Panc1 (cell line): ENCODE measurements around the gene FAM110A. TPM values are rescaled to one million over a fixed set of nuclear protein-coding genes. Genes with fewer than 3 reads are reported as not detected.

Experiments
- ATAC-seq: fragments of 200-7000 bp; cut with Tn5 transposase; 2 replicates; pipeline ENCODE4 v1.9.1; 2020; ENCODE audit warnings: mild to moderate bottlenecking, moderate library complexity
- BruUV-seq: library from RNA; stranded (reverse); fragments of 400-500 nt; replicated peaks from 2 replicates; lab custom pipeline; 2021; lab: Mats Ljungman, UMichigan
- CTCF ChIA-PET: fragments of 300-600 bp; sonication (Branson Sonifier 250); formaldehyde crosslinking; loops from one replicate; lab custom pipeline; 2022; ENCODE audit warnings: antibody characterized with exemption; lab: Charles Lee
- POLR2A ChIA-PET: fragments of 300-600 bp; sonication (Branson Sonifier 250); formaldehyde crosslinking; loops from one replicate; lab custom pipeline; 2022; ENCODE audit warnings: antibody characterized with exemption; lab: Charles Lee
- DNase-seq: peaks from one replicate; pipeline ENCODE4 v3.0.0-alpha.2; 2010; ENCODE audit warnings: low read depth, low spot score
- H3K27ac ChIP-seq: 2 replicates; pipeline ENCODE4 v1.5.1; 2011; ENCODE audit warnings: mild to moderate bottlenecking, low read length, inconsistent platforms
- H3K27me3 ChIP-seq: fragments of 200-500 bp; sonication (Bioruptor generic); 2 replicates; pipeline ENCODE4 v1.6.0; 2014; ENCODE audit warnings: low read length, inconsistent platforms; ENCODE audit not compliant: control insufficient read depth, insufficient read depth
- H3K36me3 ChIP-seq: fragments of 200-500 bp; sonication (Bioruptor generic); 2 replicates; pipeline ENCODE4 v1.5.1; 2014; ENCODE audit warnings: inconsistent platforms, mild to moderate bottlenecking, low read length, moderate library complexity; ENCODE audit not compliant: control insufficient read depth, insufficient read depth
- H3K4me1 ChIP-seq: 2 replicates; pipeline ENCODE4 v1.5.1; 2011; ENCODE audit warnings: inconsistent platforms, mild to moderate bottlenecking, low read length, moderate library complexity; ENCODE audit not compliant: control insufficient read depth, insufficient read depth
- H3K4me3 ChIP-seq, 2 experiments: 2 replicates each; pipeline ENCODE4 v1.5.1; 2011 to 2012; ENCODE audit warnings: low read depth in 2 of 2, low read length in 2 of 2, mild to moderate bottlenecking in 2 of 2, inconsistent platforms in 1 of 2, moderate library complexity in 1 of 2
- H3K9me3 ChIP-seq: fragments of 200-500 bp; sonication (Bioruptor generic); 2 replicates; pipeline ENCODE4 v1.5.1; 2014; ENCODE audit warnings: low read depth, mild to moderate bottlenecking, inconsistent platforms, low read length, moderate library complexity; ENCODE audit not compliant: control insufficient read depth, insufficient read depth
- POLR2AphosphoS5 ChIP-seq: IDR thresholded peaks from 2 replicates; pipeline ENCODE4 v1.6.1; 2012; ENCODE audit warnings: mild to moderate bottlenecking, low read depth, low read length, moderate library complexity
- SIN3A ChIP-seq: IDR thresholded peaks from 2 replicates; pipeline ENCODE4 v1.6.1; 2012; ENCODE audit warnings: low read depth, mild to moderate bottlenecking, low read length, moderate library complexity, borderline replicate concordance; ENCODE audit not compliant: insufficient read depth
- TCF7L2 ChIP-seq: IDR thresholded peaks from 2 replicates; pipeline ENCODE4 v1.6.1; 2011; ENCODE audit warnings: mild to moderate bottlenecking, low read depth, low read length, inconsistent platforms
- in situ Hi-C: cut with HindIII; loops from 2 replicates; pipeline ENCODE4 v1.10.0; 2016; ENCODE audit warnings: low sequenced_read_pairs, low pct_unique_long_range_greater_than_20kb
- intact Hi-C: fragments of 100-400 bp; cut with micrococcal nuclease; formaldehyde crosslinking; loops from one replicate; pipeline ENCODE4 v1.10.0; 2022; ENCODE audit not compliant: unreplicated experiment
- total RNA-seq: library from RNA; stranded (reverse); gene quantifications from one replicate; pipeline ENCODE4 v1.2.1, GENCODE V29; 2021; ENCODE audit not compliant: unreplicated experiment
- TF ChIP-seq, protein P1 (sequence below): fragments of 450-650 bp; IDR thresholded peaks from 2 replicates; pipeline ENCODE4 v1.5.1; 2017; ENCODE audit warnings: mild to moderate bottlenecking
- TF ChIP-seq, protein P2 (sequence below), 2 experiments: IDR thresholded peaks; 2 replicates each; pipeline ENCODE4 v1.6.1; 2011 to 2012; ENCODE audit warnings: low read depth in 2 of 2, control low read depth in 1 of 2, low read length in 1 of 2, mild to moderate bottlenecking in 1 of 2, moderate library complexity in 1 of 2; ENCODE audit not compliant: insufficient read depth in 1 of 2

The FAM110A gene
- total RNA-seq, 1 experiment from 2014 or later, result 7.8 TPM

DNA sequence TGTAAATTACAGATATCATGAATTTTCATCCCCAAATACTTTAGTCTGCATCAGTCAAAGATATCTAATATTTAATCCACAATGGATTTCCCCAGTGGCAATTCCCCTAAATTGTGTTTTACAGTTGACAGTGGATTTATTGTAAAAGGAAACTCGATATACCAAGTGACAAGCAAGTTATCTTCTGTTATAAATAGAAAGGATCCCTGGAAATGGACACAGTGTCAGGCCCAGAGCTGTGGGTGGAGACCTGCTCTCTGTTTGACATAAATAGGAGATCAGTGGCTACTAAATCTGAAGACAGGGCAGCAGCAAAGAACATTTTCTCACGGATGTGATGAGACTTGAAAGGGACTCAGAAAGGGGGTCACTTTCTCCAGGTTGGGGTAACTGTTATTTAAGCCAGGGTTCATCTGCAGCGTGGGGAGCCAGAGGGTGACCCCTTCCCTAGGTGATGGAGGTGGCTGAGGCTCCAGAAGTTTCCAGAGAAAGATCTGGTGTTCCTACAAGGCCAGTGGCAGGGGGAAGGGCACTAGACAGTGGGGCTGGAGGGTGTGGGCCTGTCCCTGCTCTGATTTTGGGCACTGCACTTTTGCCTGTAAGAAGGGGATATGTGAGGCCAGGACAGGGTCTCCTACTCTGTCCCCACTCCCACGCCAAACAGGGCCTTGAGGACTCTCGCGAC lies 12.3 kb upstream of the FAM110A start:
- no peak for ATAC-seq
- no peaks in the 10 kb centered on the region for H3K9me3 ChIP-seq
- H3K36me3 ChIP-seq, result no peaks in the 10 kb centered on the region
- no TSS peak for BruUV-seq
- H3K27ac ChIP-seq, result no peak overlapping the region
- TF ChIP-seq POLR2AphosphoS5 (no peak), SIN3A (no peak), TCF7L2 (no peak)
- TF ChIP-seq, protein P1, sequence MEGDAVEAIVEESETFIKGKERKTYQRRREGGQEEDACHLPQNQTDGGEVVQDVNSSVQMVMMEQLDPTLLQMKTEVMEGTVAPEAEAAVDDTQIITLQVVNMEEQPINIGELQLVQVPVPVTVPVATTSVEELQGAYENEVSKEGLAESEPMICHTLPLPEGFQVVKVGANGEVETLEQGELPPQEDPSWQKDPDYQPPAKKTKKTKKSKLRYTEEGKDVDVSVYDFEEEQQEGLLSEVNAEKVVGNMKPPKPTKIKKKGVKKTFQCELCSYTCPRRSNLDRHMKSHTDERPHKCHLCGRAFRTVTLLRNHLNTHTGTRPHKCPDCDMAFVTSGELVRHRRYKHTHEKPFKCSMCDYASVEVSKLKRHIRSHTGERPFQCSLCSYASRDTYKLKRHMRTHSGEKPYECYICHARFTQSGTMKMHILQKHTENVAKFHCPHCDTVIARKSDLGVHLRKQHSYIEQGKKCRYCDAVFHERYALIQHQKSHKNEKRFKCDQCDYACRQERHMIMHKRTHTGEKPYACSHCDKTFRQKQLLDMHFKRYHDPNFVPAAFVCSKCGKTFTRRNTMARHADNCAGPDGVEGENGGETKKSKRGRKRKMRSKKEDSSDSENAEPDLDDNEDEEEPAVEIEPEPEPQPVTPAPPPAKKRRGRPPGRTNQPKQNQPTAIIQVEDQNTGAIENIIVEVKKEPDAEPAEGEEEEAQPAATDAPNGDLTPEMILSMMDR, result no peak
- TF ChIP-seq, protein P2, sequence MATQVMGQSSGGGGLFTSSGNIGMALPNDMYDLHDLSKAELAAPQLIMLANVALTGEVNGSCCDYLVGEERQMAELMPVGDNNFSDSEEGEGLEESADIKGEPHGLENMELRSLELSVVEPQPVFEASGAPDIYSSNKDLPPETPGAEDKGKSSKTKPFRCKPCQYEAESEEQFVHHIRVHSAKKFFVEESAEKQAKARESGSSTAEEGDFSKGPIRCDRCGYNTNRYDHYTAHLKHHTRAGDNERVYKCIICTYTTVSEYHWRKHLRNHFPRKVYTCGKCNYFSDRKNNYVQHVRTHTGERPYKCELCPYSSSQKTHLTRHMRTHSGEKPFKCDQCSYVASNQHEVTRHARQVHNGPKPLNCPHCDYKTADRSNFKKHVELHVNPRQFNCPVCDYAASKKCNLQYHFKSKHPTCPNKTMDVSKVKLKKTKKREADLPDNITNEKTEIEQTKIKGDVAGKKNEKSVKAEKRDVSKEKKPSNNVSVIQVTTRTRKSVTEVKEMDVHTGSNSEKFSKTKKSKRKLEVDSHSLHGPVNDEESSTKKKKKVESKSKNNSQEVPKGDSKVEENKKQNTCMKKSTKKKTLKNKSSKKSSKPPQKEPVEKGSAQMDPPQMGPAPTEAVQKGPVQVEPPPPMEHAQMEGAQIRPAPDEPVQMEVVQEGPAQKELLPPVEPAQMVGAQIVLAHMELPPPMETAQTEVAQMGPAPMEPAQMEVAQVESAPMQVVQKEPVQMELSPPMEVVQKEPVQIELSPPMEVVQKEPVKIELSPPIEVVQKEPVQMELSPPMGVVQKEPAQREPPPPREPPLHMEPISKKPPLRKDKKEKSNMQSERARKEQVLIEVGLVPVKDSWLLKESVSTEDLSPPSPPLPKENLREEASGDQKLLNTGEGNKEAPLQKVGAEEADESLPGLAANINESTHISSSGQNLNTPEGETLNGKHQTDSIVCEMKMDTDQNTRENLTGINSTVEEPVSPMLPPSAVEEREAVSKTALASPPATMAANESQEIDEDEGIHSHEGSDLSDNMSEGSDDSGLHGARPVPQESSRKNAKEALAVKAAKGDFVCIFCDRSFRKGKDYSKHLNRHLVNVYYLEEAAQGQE (IDR thresholded peaks at IDR 0.05; ENCODE audit: insufficient read depth in 1 of 2, low read depth in 2 of 2, low read length in 1 of 2), result no peak
- H3K27me3 ChIP-seq, result no peaks in the 10 kb centered on the region
- DNase-seq, result no peak
- intact Hi-C loops (no loop called here), in situ Hi-C loops (no loop called here)
- no peak overlapping the region for H3K4me3 ChIP-seq
- POLR2A ChIA-PET, result no interaction called here
- CTCF ChIA-PET, result no interaction called here
- H3K4me1 ChIP-seq, result no peaks in the 10 kb centered on the region

DNA sequence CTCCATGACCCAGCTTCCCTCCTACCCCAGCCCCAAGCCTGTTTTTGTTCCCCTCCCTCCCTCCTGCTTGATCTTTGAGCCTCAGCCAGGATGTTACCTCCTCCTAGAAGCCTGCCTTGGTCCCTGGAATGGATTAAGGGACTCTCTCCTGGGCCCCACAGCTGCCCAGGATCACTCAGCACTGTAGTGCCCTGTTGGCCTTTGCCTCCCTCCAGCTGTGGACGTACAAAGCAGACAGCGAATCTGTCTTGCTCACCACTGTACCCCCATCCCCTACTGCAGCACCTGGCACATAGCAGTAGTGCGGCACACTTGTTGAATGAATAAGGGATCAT lies 11.8 kb upstream of the FAM110A start:
- BruUV-seq, result no TSS peak
- ATAC-seq, result no peak
- Histone ChIP-seq H3K36me3 (no peaks in the 10 kb centered on the region), H3K9me3 (no peaks in the 10 kb centered on the region), H3K4me1 (no peaks in the 10 kb centered on the region), H3K27me3 (no peaks in the 10 kb centered on the region), H3K27ac (no peak overlapping the region), H3K4me3 (no peak overlapping the region)
- ChIA-PET POLR2A (no interaction called here), CTCF (no interaction called here)
- in situ Hi-C loops (no loop called here), intact Hi-C loops (no loop called here)
- TF ChIP-seq SIN3A (no peak), TCF7L2 (no peak), POLR2AphosphoS5 (no peak)
- TF ChIP-seq, protein P2 (IDR thresholded peaks at IDR 0.05; ENCODE audit: insufficient read depth in 1 of 2, low read depth in 2 of 2, low read length in 1 of 2), result no peak
- TF ChIP-seq, protein P1, result no peak
- DNase-seq, result no peak
